GM19035 (cell line): ENCODE measurements around the gene CUL5.

Experiments used
- ATAC-seq: cut with Tn5 transposase; IDR thresholded peaks from one replicate; pipeline ENCODE4 v1.9.1; 2021; ENCODE audit not compliant: unreplicated experiment

Gene CUL5

GRCh38 chr11:108008656-108009496 is at the start of gene CUL5:
CUL5 (plus strand) TSS chr11:108008898; CDS start chr11:108009349, 451 bp downstream.
- peak; percentile 85 for ATAC-seq

- ATAC-seq: no peak
Measured at GRCh38 chr11:107961480-107961879, 47.2 kb upstream of the CUL5 start.

DNA sequence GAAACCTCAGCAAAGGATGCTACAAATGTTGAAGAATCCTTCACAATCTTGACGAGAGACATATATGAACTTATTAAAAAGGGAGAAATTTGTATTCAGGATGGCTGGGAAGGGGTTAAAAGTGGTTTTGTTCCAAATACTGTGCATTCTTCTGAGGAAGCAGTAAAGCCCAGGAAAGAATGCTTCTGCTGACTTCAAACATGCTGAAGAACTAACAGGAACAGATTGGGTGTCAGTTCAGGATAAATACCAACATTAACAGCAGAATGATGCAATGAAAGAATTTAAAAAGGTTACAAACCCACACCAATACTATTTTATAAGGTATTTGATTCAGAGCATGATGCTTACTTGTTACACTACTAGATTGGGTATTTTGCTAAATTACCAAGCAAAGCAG is 46.5 kb upstream of the CUL5 start:
- no peak for ATAC-seq

GRCh38 chr11:107963091-107963490 is 45.6 kb upstream of the CUL5 start:
- no peak for ATAC-seq

GRCh38 chr11:107969219-107969618 is 39.5 kb upstream of the CUL5 start:
- no peak for ATAC-seq

GRCh38 chr11:107970049-107970448 is 38.6 kb upstream of the CUL5 start:
- ATAC-seq: no peak

DNA sequence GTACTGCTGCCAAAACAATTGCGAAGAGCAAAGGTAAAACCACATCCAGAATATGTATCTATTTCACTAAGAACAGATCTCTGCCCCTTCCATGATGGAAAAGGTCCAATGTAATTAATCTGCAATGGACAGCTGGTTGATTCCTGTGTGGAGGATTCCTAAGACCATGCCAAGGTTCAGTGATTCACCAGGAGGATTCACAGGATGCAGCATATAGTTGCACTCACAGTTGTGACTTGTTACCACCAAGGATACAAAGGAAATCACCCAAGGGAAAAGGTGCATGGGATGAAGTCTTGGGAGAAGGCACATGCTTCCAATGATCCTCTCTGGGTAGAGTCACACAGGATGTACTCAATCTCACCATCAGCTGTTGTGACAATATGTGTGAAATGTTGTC is 35.1 kb upstream of the CUL5 start:
- no peak for ATAC-seq

DNA sequence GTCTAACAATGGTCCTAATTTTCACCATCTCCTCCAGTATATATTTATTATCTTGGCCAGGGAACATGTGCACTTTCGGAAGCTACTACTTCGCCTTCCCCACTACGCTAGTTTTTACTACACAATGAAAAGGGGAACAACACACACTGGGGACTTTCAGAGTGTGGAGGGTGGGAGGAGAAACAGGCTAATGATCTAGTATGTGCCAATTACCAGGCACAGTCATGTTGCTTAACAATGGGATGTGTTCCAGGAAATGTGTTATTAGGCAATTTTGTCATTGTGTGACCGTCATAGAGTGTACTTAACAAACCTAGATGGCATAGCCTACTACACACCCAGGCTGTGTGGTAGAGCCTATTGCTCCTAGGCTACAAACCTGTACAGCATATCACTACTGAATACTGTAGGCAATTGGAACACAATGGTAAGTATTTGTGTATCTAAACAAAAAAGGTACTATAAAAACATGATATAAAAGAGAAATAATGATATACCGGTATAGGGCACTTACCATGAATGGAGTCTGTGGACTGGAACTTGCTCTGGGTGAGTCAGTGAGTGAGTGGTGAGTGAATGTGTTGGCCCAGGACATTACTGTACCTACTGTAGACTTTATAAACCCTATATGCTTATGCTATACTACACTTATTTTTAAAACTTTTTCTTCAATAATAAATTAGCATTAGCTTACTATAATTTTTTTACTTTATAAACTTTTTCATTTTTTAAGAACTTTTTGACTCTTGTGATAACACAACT is 20.1 kb upstream of the CUL5 start:
- no peak for ATAC-seq

GRCh38 chr11:107991868-107992414 is 16.8 kb upstream of the CUL5 start:
- no peak for ATAC-seq

DNA sequence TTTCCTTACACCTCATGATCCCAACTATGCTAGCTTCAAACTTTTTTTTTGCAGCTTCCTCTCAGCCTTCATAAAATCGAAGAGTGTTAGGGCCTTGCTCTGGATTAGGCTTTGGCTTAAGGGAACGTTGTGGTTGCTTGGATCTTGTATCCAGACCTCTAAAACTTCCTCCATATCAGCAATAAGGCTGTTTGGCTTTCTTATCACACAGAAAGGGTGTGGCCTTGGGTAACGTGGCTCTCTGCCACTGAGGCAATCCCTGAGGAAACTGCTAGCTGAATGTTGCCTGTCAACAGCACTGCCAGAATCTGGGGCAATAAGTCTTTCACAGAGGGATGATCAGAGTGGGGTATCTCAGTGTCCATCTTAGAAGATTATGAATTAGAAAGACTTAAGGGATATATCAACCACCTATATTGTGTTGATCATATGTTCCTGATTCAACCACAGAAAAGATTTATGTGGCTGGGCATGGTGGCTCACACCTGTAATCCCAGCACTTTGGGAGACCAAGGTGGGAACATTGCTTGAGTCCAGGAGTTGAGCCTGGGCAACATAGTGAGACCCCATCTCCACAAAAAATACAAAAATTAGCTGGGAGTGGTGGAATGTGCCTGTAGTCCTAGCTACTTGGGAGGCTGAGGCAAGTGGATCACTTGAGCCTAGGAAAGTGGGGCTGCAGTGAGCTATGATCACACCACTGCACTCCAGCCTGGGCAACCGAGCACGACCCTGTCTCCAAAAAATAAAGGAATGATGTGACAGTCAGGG is 12.5 kb upstream of the CUL5 start:
- ATAC-seq: no peak

DNA sequence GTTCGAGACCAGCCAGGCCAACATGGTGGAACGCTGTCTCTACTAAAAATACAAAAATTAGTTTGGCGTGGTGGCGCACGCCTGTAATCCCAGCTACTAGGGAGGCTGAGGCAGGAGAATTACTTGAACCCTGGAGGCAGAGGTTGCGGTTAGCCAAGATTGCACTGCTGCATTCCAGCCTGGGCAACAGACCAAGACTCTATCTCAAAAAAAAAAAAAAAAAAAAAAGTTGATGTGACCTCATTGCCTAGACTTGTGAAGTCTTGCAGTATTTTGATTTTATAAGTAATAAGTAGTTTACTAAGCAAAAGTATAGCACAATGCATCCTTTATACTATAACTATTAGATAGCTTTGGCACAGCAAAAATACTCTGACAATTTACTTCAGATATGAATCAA is 9.9 kb upstream of the CUL5 start:
- ATAC-seq: no peak

DNA sequence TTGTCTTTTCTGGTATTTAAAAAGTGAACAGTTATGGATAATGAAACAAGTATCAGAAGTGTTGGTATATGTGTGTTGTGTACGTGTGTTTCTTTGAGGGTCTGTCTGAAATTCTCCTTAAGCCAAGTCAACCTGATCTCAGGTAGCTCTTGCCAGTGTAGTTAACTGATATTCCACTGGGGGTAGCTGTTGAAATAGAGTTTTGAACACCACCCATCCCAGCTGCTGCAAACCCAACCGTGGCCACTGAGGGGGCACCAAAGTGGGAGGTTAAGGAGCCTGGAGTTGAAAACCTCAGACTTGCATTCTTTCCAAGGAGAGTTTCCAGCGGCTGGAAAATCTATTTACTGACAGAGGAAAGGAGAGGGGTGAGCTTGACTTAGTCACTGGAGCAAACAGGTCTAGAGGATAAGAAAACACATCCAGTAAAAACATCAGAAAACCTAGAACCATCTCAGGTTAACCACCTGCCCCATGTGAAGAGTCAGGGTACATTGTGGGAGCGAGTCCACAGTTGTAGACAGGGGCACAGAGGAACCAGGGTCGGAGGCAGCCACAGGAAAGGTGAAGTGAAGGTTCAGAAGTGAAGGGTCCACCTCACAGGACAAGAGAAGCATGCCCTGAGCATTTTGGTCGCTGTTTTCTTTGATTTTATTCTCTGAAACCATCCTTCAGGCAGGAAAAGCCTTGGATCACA is 8.8 kb upstream of the CUL5 start:
- ATAC-seq: peak; percentile 95

GRCh38 chr11:108002476-108002875 is 6.2 kb upstream of the CUL5 start:
- no peak for ATAC-seq

DNA sequence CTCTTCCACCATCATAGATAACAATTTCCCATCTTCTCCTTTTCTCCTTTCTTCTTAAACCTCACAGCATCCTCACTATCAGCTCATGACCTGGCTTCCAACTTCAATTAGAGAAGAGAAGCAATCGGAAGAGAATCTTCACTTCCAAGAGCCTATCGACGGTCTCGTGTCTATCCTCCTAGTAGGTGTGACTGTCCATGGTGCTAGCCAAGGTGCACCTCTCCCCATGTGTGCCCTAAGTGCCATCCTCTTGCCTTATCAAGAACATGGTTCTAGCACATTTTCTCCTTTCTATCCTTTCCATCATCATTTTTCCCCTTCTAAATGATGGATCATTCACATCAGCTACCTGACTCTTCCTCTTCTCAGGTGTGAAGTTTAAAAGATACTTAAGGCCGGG is 5.1 kb upstream of the CUL5 start:
- no peak for ATAC-seq

- no peak for ATAC-seq
Measured at GRCh38 chr11:108007819-108008218, 879 bp upstream of the CUL5 start.

- peak; percentile 15 for ATAC-seq
Measured at GRCh38 chr11:108009497-108010370, 1.0 kb downstream of the CUL5 start.

- ATAC-seq: no peak
Measured at GRCh38 chr11:108012139-108012725, 3.5 kb downstream of the CUL5 start.

GRCh38 chr11:108016647-108017046 is 7.9 kb downstream of the CUL5 start:
- no peak for ATAC-seq

GRCh38 chr11:108018708-108019107 is 10.0 kb downstream of the CUL5 start:
- ATAC-seq: no peak
